OCI-LY1 (cell line): ENCODE results near the gene UTP14C.

Source experiments
- CTCF ChIP-seq: fragments of 200-600 bp; sonication (generic), shearing (Covaris generic); IDR thresholded peaks from 2 replicates; pipeline ENCODE4 v1.5.1; 2017; ENCODE audit warnings: mild to moderate bottlenecking, antibody characterized with exemption, low read length, moderate library complexity, mixed read lengths
- EZH2 ChIP-seq: fragments of 200-600 bp; sonication (generic), shearing (Covaris generic); IDR thresholded peaks from 2 replicates; pipeline ENCODE4 v1.8.0; 2017; ENCODE audit warnings: borderline replicate concordance, mixed run types, mild to moderate bottlenecking, antibody characterized with exemption, low read length, moderate library complexity, mixed read lengths

GRCh38 chr13:52020191-52020590 lies 4.3 kb upstream of the UTP14C start:
- no peak for TF ChIP-seq CTCF
- TF ChIP-seq EZH2 = no peak
